PFSK-1 (cell line): Measurements from ENCODE around the gene GAREM1.

Experiments used
- POLR2AphosphoS5 ChIP-seq: IDR thresholded peaks from 2 replicates; pipeline ENCODE4 v1.6.1; 2012; ENCODE audit warnings: low read depth, mild to moderate bottlenecking, control low read depth, low read length, moderate library complexity
- SIN3A ChIP-seq: IDR thresholded peaks from 2 replicates; pipeline ENCODE4 v1.6.1; 2012; ENCODE audit warnings: mild to moderate bottlenecking, low read length, moderate library complexity, borderline replicate concordance; ENCODE audit not compliant: insufficient read depth
- TAF1 ChIP-seq: IDR thresholded peaks from 2 replicates; pipeline ENCODE4 v1.6.1; 2012; ENCODE audit warnings: low read length, control low read depth, borderline replicate concordance; ENCODE audit not compliant: insufficient read depth
- TF ChIP-seq, protein P1 (sequence below), 2 experiments: IDR thresholded peaks; 2 replicates each; pipeline versions ENCODE4 v1.6.1 to v1.8.0; 2011 to 2012; ENCODE audit warnings: low read depth in 2 of 2, low read length in 2 of 2, control low read depth in 1 of 2, inconsistent platforms in 1 of 2, mild to moderate bottlenecking in 1 of 2, moderate library complexity in 1 of 2; ENCODE audit not compliant: insufficient read depth in 1 of 2

DNA sequence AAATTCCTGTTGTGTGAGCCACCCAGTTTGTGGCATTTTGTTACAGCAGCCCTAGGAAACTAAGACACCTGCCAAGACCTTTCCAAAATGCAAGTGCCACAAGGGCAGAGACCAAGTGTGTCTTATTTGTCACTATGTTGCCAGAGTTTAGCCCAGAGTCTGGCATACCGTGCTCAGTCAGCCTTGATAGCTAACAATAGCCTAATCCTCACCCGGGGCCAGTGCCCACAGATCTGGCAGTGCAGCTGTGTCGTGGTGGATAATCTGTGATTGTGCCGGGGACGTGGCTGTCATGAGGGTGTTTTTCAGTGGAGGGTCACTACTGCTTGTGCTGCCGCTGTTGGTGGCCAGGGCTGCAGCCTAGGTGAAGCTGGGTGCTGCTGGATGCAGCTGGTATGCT is 227.3 kb downstream of the GAREM1 start:
- no peak for TF ChIP-seq SIN3A
- TF ChIP-seq TAF1, result no peak
- TF ChIP-seq, protein P1, sequence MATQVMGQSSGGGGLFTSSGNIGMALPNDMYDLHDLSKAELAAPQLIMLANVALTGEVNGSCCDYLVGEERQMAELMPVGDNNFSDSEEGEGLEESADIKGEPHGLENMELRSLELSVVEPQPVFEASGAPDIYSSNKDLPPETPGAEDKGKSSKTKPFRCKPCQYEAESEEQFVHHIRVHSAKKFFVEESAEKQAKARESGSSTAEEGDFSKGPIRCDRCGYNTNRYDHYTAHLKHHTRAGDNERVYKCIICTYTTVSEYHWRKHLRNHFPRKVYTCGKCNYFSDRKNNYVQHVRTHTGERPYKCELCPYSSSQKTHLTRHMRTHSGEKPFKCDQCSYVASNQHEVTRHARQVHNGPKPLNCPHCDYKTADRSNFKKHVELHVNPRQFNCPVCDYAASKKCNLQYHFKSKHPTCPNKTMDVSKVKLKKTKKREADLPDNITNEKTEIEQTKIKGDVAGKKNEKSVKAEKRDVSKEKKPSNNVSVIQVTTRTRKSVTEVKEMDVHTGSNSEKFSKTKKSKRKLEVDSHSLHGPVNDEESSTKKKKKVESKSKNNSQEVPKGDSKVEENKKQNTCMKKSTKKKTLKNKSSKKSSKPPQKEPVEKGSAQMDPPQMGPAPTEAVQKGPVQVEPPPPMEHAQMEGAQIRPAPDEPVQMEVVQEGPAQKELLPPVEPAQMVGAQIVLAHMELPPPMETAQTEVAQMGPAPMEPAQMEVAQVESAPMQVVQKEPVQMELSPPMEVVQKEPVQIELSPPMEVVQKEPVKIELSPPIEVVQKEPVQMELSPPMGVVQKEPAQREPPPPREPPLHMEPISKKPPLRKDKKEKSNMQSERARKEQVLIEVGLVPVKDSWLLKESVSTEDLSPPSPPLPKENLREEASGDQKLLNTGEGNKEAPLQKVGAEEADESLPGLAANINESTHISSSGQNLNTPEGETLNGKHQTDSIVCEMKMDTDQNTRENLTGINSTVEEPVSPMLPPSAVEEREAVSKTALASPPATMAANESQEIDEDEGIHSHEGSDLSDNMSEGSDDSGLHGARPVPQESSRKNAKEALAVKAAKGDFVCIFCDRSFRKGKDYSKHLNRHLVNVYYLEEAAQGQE (IDR thresholded peaks at IDR 0.05; ENCODE audit: insufficient read depth in 1 of 2, low read depth in 2 of 2, low read length in 2 of 2), result no peak
- no peak for TF ChIP-seq POLR2AphosphoS5
